ENCODE results near the gene PTPRE.
A peak's percentile ranks its signal among the peaks of the same experiment; 100 is the strongest.

The PTPRE gene

GRCh38 chr10:127905848-127906261 is 1.0 kb upstream of the PTPRE start (continued):
- TF ChIP-seq PRDM2 (tag by site-specific recombination; IDR thresholded peaks at IDR 0.05; ENCODE audit: borderline replicate concordance) (no peak), WT1 (tag by site-specific recombination; IDR thresholded peaks at IDR 0.05) (no peak), GLIS2 (tag by site-specific recombination; IDR thresholded peaks at IDR 0.05) (no peak), ZNF837 (tag by site-specific recombination; IDR thresholded peaks at IDR 0.05) (no peak), ZNF138 (tag by site-specific recombination; IDR thresholded peaks at IDR 0.05; ENCODE audit: borderline replicate concordance) (no peak), HOXD13 (CRISPR knock-in tag; IDR thresholded peaks at IDR 0.05; ENCODE audit: borderline replicate concordance) (no peak), ZNF585B (tag by site-specific recombination; IDR thresholded peaks at IDR 0.05) (no peak), ZNF777 (tag by site-specific recombination; IDR thresholded peaks at IDR 0.05; ENCODE audit: borderline replicate concordance) (no peak), YY1 (tag by site-specific recombination; IDR thresholded peaks at IDR 0.05) (no peak), ZBTB21 (tag by site-specific recombination; IDR thresholded peaks at IDR 0.05) (no peak), ZNF664 (tag by site-specific recombination; IDR thresholded peaks at IDR 0.05) (no peak), OVOL3 (tag by site-specific recombination; IDR thresholded peaks at IDR 0.05) (no peak)

GRCh38 chr10:127907411-127908105 is 655 bp downstream of the PTPRE start:
- POLR2A ChIA-PET: no interaction called here
- Histone ChIP-seq H3K4me1 (ENCODE audit: control insufficient read depth, insufficient read depth, low read length) (no peaks in the 10 kb centered on the region), H3K4me3 (ENCODE audit: low read depth, low read length) (peak overlapping the region; percentile 49), H3K36me3 (ENCODE audit: control insufficient read depth in 2 of 2, insufficient read depth in 1 of 2, low read length in 2 of 2) (no peaks in the 10 kb centered on the region), H3K9me3 (ENCODE audit: control insufficient read depth, insufficient read depth, low read depth, low read length) (no peaks in the 10 kb centered on the region; the same call in 1 of the 2 replicates), H3K27ac (ENCODE audit: extremely low read depth, low read depth, low read length) (no peak overlapping the region; the same call in 1 of the 2 replicates)
- CTCF ChIA-PET: interaction anchor here (0.6 to 4.3 kb wide), 25 partner anchors 8 to 767 kb away, joined by 3 to 154 read pairs (median 5); partner anchors contain the start of gene CLRN3
- TF ChIP-seq SCRT2 (tag by site-specific recombination; IDR thresholded peaks at IDR 0.05): no peak
- TF ChIP-seq, protein P1, sequence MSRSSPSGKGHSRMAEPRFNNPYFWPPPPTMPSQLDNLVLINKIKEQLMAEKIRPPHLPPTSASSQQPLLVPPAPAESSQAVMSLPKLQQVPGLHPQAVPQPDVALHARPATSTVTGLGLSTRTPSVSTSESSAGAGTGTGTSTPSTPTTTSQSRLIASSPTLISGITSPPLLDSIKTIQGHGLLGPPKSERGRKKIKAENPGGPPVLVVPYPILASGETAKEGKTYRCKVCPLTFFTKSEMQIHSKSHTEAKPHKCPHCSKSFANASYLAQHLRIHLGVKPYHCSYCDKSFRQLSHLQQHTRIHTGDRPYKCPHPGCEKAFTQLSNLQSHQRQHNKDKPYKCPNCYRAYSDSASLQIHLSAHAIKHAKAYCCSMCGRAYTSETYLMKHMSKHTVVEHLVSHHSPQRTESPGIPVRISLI (tag by site-specific recombination; IDR thresholded peaks at IDR 0.05): no peak
- TF ChIP-seq ZBTB48 (tag by site-specific recombination; IDR thresholded peaks at IDR 0.05): no peak
- TF ChIP-seq ZFHX2 (tag by site-specific recombination; conservative IDR thresholded peaks at IDR 0.05): peak; percentile 47
- TF ChIP-seq, protein P2, sequence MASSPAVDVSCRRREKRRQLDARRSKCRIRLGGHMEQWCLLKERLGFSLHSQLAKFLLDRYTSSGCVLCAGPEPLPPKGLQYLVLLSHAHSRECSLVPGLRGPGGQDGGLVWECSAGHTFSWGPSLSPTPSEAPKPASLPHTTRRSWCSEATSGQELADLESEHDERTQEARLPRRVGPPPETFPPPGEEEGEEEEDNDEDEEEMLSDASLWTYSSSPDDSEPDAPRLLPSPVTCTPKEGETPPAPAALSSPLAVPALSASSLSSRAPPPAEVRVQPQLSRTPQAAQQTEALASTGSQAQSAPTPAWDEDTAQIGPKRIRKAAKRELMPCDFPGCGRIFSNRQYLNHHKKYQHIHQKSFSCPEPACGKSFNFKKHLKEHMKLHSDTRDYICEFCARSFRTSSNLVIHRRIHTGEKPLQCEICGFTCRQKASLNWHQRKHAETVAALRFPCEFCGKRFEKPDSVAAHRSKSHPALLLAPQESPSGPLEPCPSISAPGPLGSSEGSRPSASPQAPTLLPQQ (tag by site-specific recombination; IDR thresholded peaks at IDR 0.05): no peak
- TF ChIP-seq ZNF174 (tag by site-specific recombination; IDR thresholded peaks at IDR 0.05): no peak
- TF ChIP-seq ZNF214 (tag by site-specific recombination; IDR thresholded peaks at IDR 0.05; ENCODE audit: borderline replicate concordance): no peak
- TF ChIP-seq ZNF248 (tag by site-specific recombination; IDR thresholded peaks at IDR 0.05): no peak
- no peak for TF ChIP-seq ZNF184 (tag by site-specific recombination; IDR thresholded peaks at IDR 0.05)
- TF ChIP-seq, protein P3, sequence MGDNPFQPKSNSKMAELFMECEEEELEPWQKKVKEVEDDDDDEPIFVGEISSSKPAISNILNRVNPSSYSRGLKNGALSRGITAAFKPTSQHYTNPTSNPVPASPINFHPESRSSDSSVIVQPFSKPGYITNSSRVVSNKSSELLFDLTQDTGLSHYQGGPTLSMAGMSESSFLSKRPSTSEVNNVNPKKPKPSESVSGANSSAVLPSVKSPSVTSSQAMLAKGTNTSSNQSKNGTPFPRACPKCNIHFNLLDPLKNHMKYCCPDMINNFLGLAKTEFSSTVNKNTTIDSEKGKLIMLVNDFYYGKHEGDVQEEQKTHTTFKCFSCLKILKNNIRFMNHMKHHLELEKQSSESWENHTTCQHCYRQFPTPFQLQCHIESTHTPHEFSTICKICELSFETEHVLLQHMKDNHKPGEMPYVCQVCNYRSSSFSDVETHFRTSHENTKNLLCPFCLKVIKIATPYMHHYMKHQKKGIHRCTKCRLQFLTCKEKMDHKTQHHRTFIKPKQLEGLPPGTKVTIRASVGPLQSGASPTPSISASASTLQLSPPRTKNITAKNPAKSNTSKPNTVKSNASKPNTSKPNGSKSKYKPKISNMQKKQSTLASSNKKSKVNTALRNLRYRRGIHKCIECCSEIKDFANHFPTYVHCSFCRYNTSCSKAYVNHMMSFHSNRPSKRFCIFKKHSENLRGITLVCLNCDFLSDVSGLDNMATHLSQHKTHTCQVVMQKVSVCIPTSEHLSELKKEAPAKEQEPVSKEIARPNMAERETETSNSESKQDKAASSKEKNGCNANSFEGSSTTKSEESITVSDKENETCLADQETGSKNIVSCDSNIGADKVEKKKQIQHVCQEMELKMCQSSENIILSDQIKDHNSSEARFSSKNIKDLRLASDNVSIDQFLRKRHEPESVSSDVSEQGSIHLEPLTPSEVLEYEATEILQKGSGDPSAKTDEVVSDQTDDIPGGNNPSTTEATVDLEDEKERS (tag by site-specific recombination; IDR thresholded peaks at IDR 0.05): no peak
- TF ChIP-seq, protein P4, sequence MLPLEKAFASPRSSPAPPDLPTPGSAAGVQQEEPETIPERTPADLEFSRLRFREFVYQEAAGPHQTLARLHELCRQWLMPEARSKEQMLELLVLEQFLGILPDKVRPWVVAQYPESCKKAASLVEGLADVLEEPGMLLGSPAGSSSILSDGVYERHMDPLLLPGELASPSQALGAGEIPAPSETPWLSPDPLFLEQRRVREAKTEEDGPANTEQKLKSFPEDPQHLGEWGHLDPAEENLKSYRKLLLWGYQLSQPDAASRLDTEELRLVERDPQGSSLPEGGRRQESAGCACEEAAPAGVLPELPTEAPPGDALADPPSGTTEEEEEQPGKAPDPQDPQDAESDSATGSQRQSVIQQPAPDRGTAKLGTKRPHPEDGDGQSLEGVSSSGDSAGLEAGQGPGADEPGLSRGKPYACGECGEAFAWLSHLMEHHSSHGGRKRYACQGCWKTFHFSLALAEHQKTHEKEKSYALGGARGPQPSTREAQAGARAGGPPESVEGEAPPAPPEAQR (tag by site-specific recombination; IDR thresholded peaks at IDR 0.05): no peak
